Measurements from ENCODE around the gene PLPP4. TPM values are rescaled to one million over a fixed set of nuclear protein-coding genes. Genes with fewer than 3 reads are reported as not detected.

PLPP4 gene
- total and polyA plus RNA-seq, 2 donors (not counting 3 experiments of a cell fraction or from before 2014, with no cell fraction given), result 15.5 to 36.4 TPM

DNA sequence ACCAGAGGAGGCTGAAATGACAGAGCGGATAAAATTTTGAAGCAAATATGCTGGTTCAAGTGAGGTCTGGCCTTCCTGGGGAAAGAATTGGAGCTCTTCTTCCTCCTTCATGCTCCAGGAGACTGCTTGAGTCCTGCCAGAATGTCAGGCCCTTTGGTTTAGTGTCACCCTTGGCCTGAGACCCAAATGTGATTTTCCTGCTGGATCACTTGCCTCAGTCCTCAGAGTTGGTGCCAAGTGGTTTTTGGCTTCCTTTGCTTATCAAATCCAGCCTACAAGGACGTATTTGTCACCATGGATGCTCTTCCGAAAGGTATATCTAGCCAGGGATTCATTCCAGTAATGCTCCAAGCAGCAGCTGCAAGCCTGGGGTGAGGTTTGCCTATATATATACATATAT, 118.4 kb downstream of the PLPP4 start:
- Histone ChIP-seq H3K4me1 (ENCODE audit: control insufficient read depth, extremely low read depth, insufficient read depth, low read length) (no peaks in the 10 kb centered on the region), H3K36me3 (ENCODE audit: control insufficient read depth in 2 of 2, extremely low read depth in 1 of 2, insufficient read depth in 2 of 2, low read length in 2 of 2) (peaks cover 0 to 3% of the 10 kb centered on the region in 2 experiments), H3K27ac (ENCODE audit: insufficient read depth, low read depth, low read length) (no peak overlapping the region), H4K20me1 (replicated peaks; ENCODE audit: control insufficient read depth, extremely low read depth, insufficient read depth, low read length) (no peaks in the 10 kb centered on the region), H3K9ac (replicated peaks; ENCODE audit: extremely low read depth, insufficient read depth, low read length) (no peak overlapping the region), H3K27me3 (ENCODE audit: control insufficient read depth in 2 of 2, insufficient read depth in 2 of 2, low read length in 2 of 2) (no peaks in the 10 kb centered on the region), H2AFZ (ENCODE audit: low read depth, low read length) (no peak overlapping the region), H3K4me3 (replicated peaks in 1 of 3; ENCODE audit: insufficient read depth in 1 of 3, low read depth in 1 of 3, low read length in 3 of 3) (no peak overlapping the region), H3K4me2 (ENCODE audit: insufficient read depth, low read length) (no peak overlapping the region), H3K79me2 (ENCODE audit: control insufficient read depth, insufficient read depth, low read length) (no peaks in the 10 kb centered on the region), H3K9me1 (replicated peaks; ENCODE audit: control insufficient read depth, extremely low read depth, insufficient read depth, low read length) (no peaks in the 10 kb centered on the region), H3K9me3 (replicated peaks; ENCODE audit: control insufficient read depth, insufficient read depth, low read length) (no peaks in the 10 kb centered on the region)
- DNase-seq (ENCODE audit: low read depth, low spot score) (no peak), FAIRE-seq (no peak)
- intact Hi-C loops (cut with micrococcal nuclease) (no loop called here), dilution Hi-C loops (cut with MboI; ENCODE audit: extremely low pct_ligation_motif_present, low sequenced_read_pairs) (no loop called here)
- POLR2A ChIA-PET, result no interaction called here
- TF ChIP-seq JUN (IDR thresholded peaks at IDR 0.05; ENCODE audit: borderline replicate concordance, insufficient read depth, insufficient read length, low read depth) (no peak), MYC (IDR thresholded peaks at IDR 0.05; ENCODE audit: low read depth, low read length) (no peak), POLR2A (IDR thresholded peaks at IDR 0.05; ENCODE audit: low read depth, low read length) (no peak), EZH2 (IDR thresholded peaks at IDR 0.05; ENCODE audit: borderline replicate concordance, low read depth, low read length, severe bottlenecking) (no peak), FOS (IDR thresholded peaks at IDR 0.05; ENCODE audit: borderline replicate concordance, insufficient read depth, low read length) (no peak), POLR2AphosphoS5 (IDR thresholded peaks at IDR 0.05; ENCODE audit: insufficient read depth, low read depth, low read length) (no peak), GATA2 (IDR thresholded peaks at IDR 0.05; ENCODE audit: insufficient read depth, insufficient read length, low read depth, low read length) (no peak)
- TF ChIP-seq, protein P1, sequence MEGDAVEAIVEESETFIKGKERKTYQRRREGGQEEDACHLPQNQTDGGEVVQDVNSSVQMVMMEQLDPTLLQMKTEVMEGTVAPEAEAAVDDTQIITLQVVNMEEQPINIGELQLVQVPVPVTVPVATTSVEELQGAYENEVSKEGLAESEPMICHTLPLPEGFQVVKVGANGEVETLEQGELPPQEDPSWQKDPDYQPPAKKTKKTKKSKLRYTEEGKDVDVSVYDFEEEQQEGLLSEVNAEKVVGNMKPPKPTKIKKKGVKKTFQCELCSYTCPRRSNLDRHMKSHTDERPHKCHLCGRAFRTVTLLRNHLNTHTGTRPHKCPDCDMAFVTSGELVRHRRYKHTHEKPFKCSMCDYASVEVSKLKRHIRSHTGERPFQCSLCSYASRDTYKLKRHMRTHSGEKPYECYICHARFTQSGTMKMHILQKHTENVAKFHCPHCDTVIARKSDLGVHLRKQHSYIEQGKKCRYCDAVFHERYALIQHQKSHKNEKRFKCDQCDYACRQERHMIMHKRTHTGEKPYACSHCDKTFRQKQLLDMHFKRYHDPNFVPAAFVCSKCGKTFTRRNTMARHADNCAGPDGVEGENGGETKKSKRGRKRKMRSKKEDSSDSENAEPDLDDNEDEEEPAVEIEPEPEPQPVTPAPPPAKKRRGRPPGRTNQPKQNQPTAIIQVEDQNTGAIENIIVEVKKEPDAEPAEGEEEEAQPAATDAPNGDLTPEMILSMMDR (IDR thresholded peaks at IDR 0.05; ENCODE audit: extremely low read depth in 1 of 2, insufficient read depth in 1 of 2, low read depth in 1 of 2, low read length in 2 of 2), result no peak
- TF ChIP-seq, protein P2, sequence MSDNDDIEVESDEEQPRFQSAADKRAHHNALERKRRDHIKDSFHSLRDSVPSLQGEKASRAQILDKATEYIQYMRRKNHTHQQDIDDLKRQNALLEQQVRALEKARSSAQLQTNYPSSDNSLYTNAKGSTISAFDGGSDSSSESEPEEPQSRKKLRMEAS (IDR thresholded peaks at IDR 0.05; ENCODE audit: insufficient read depth, insufficient read length), result no peak
- BruUV-seq (replicated peaks), result no TSS peak
- CTCF ChIA-PET, result interaction anchor here (0.9 to 1.1 kb wide), 2 partner anchors 152 to 181 kb away, joined by 3 read pairs; no protein-coding TSS in a partner anchor
